HEK293T (cell line): ENCODE measurements around the gene SNRPB.

Experiments used
- ARNT ChIP-seq: fragments of 450-650 bp; IDR thresholded peaks from 2 replicates; pipeline ENCODE4 v1.6.1; 2017; ENCODE audit warnings: mild to moderate bottlenecking
- BHLHE40 ChIP-seq: fragments of 450-650 bp; IDR thresholded peaks from 2 replicates; pipeline ENCODE4 v1.6.1; 2016; ENCODE audit warnings: mild to moderate bottlenecking, moderate library complexity, borderline replicate concordance
- ELF4 ChIP-seq: fragments of 450-650 bp; IDR thresholded peaks from 2 replicates; pipeline ENCODE4 v1.6.1; 2017; ENCODE audit warnings: antibody characterized with exemption
- FOXA1 ChIP-seq: fragments of 450-650 bp; IDR thresholded peaks from 2 replicates; pipeline ENCODE4 v1.6.1; 2016; ENCODE audit warnings: mild to moderate bottlenecking
- FOXK2 ChIP-seq: fragments of 450-650 bp; IDR thresholded peaks from 2 replicates; pipeline ENCODE4 v1.6.1; 2016; ENCODE audit warnings: mild to moderate bottlenecking
- FOXM1 ChIP-seq: fragments of 450-650 bp; IDR thresholded peaks from 2 replicates; pipeline ENCODE4 v1.6.1; 2017; ENCODE audit warnings: mild to moderate bottlenecking, borderline replicate concordance
- L3MBTL2 ChIP-seq: fragments of 450-650 bp; conservative IDR thresholded peaks from 2 replicates; pipeline ENCODE4 v1.6.1; 2016; ENCODE audit warnings: mild to moderate bottlenecking
- SP1 ChIP-seq: fragments of 450-650 bp; IDR thresholded peaks from 2 replicates; pipeline ENCODE4 v1.6.1; 2017
- SUZ12 ChIP-seq: fragments of 450-650 bp; IDR thresholded peaks from 2 replicates; pipeline ENCODE4 v1.6.1; 2016; ENCODE audit warnings: mild to moderate bottlenecking
- ZNF384 ChIP-seq: fragments of 450-650 bp; IDR thresholded peaks from 2 replicates; pipeline ENCODE4 v1.6.1; 2016
- TF ChIP-seq, protein P1 (sequence below): fragments of 450-650 bp; IDR thresholded peaks from 2 replicates; pipeline ENCODE4 v1.6.1; 2016

DNA sequence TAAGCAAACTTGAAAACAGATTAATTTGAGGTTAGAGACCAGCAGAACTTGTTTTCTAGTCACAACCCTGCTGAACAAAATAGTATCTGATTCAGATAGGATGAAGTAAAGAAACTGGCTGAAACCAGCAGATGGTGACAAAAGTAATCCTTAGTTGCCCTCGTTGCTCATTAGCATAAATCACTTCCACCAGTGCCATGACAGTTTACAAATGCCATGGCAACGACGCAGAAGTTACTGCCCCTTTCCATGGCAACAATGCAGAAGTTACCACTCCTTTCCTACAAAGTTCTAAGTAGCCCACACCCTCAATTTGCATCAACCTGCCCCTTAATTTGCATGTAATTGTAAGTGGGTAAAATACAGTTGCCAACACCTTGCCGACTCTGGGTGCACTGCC, 23.7 kb downstream of the SNRPB start:
- TF ChIP-seq FOXM1: no peak
- TF ChIP-seq SP1: no peak
- TF ChIP-seq FOXK2: no peak
- no peak for TF ChIP-seq ZNF384
- TF ChIP-seq BHLHE40: no peak
- TF ChIP-seq, protein P1, sequence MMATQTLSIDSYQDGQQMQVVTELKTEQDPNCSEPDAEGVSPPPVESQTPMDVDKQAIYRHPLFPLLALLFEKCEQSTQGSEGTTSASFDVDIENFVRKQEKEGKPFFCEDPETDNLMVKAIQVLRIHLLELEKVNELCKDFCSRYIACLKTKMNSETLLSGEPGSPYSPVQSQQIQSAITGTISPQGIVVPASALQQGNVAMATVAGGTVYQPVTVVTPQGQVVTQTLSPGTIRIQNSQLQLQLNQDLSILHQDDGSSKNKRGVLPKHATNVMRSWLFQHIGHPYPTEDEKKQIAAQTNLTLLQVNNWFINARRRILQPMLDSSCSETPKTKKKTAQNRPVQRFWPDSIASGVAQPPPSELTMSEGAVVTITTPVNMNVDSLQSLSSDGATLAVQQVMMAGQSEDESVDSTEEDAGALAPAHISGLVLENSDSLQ: peak; percentile 59
- TF ChIP-seq ARNT: no peak
- no peak for TF ChIP-seq ELF4
- no peak for TF ChIP-seq FOXA1
- no peak for TF ChIP-seq SUZ12
- no peak for TF ChIP-seq L3MBTL2
